Measurements from ENCODE around the gene DHRS2.
"Not testable (repeated sequence)": the region's sequence is repeated elsewhere in the genome, so short reads cannot be mapped to it uniquely, and the experiment has no call there.

The DHRS2 gene

DNA sequence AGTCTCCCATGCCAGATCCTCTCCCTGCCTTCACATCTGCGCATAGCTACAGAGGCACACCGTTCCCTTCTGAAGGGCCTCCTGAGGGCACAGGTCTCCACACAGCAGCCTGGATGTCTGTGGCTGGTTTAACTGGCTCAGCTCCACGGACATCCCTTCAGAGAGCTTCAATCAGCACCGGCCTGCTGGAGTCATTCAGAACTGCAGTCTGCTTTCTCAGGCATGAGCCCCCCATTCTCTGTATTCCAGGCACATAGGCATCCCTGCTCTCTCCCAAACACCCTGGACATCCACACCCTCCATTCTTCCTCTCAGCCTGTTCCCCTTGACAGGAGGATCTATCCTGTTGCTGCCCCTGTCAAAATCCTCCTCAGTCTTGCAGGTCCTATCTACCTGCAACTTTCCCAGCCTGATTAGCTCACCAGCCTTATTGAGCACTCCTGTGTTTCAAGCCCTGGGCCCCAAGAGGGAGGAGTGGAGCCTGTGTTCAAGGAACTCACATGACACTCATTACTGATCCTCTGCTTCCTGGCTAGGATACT, 2.9 kb upstream of the DHRS2 start:
- H3K4me3 ChIP-seq (ENCODE audit: extremely low read depth, insufficient read depth, low read length, poor library complexity, severe bottlenecking): no peak overlapping the region

DNA sequence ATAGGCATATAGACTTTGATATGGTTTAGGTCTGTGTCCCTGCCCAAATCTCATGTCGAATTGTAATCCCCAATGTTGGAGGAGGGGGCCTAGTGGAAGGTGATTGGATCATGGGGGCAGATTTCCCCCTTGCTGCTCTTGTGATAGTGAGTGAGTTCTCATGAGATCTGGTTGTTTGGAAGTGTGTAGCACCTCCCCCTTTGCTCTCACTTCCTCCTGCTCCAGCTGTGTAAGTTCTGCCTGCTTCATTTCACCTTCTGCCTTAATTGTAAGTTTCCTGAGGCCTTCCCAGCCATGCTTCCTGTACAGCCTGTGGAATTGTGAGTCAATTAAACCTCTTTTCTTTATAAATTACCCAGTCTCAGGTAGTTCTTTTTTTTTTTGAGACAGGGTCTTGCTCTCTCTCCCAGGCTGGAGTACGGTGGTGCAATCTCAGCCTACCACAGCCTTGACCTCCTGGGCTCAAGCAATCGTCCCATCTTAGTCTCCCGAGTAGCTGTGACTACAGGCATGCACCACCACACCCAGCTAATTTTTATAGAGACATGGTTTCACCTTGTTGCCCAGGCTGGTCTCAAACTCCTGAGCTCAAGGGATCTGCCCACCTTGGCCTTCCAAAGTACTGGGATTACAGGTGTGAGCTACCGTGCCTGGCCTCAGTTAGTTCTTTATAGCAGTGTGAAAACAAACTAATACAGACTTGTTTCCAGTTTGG, 1.3 kb upstream of the DHRS2 start:
- H3K4me3 ChIP-seq (ENCODE audit: extremely low read depth, insufficient read depth, low read length, poor library complexity, severe bottlenecking); H3K4me1 ChIP-seq (ENCODE audit: control insufficient read depth, insufficient read depth, low read length, poor library complexity, severe bottlenecking); H3K9me3 ChIP-seq (ENCODE audit: control insufficient read depth, low read length); H3K36me3 ChIP-seq (ENCODE audit: control insufficient read depth, insufficient read depth, low read length); H3K27ac ChIP-seq (ENCODE audit: low read depth, low read length, severe bottlenecking): not testable (repeated sequence)
- WGBS, 2 experiments (ENCODE audit: insufficient coverage in 2 of 2): 88 to 96% methylated on average over 4 of the region's 5 CpGs

More for the DNA sequence above, 2.9 kb upstream of the DHRS2 start:
- Histone ChIP-seq H3K36me3 (ENCODE audit: control insufficient read depth, insufficient read depth, low read length) (no peaks in the 10 kb centered on the region), H3K9me3 (ENCODE audit: control insufficient read depth, low read length) (no peaks in the 10 kb centered on the region), H3K4me1 (ENCODE audit: control insufficient read depth, insufficient read depth, low read length, poor library complexity, severe bottlenecking) (peaks cover 7% of the 10 kb centered on the region), H3K27ac (ENCODE audit: low read depth, low read length, severe bottlenecking) (no peak overlapping the region)
- WGBS, 2 experiments (ENCODE audit: insufficient coverage in 2 of 2): 70 to 86% methylated on average over 4 of the region's 4 CpGs

DNA sequence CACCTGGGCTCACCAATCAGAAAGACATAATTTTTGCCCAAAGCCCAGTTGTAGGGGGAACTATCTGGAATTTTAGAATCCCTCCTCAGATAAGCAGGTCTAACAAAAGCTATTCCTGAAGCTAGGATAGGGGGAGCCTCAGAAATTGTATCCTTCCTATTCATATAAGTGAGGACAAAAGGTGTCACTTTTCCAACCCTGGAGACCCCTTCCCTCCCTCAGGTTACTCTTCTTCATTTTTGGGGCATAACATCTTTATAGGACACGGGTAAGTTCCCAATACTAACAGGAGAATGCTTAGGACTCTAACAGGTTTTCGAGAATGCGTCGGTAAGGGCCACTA, 1.1 kb downstream of the DHRS2 start:
- H3K4me3 ChIP-seq (ENCODE audit: extremely low read depth, insufficient read depth, low read length, poor library complexity, severe bottlenecking); H3K4me1 ChIP-seq (ENCODE audit: control insufficient read depth, insufficient read depth, low read length, poor library complexity, severe bottlenecking); H3K27ac ChIP-seq (ENCODE audit: low read depth, low read length, severe bottlenecking); H3K36me3 ChIP-seq (ENCODE audit: control insufficient read depth, insufficient read depth, low read length); H3K9me3 ChIP-seq (ENCODE audit: control insufficient read depth, low read length): not testable (repeated sequence)
- 84% methylated on average over 4 of the region's 4 CpGs; no CpG with 5 or more reads in 1 of the 2 experiments for WGBS, 2 experiments (ENCODE audit: insufficient coverage in 2 of 2)

DNA sequence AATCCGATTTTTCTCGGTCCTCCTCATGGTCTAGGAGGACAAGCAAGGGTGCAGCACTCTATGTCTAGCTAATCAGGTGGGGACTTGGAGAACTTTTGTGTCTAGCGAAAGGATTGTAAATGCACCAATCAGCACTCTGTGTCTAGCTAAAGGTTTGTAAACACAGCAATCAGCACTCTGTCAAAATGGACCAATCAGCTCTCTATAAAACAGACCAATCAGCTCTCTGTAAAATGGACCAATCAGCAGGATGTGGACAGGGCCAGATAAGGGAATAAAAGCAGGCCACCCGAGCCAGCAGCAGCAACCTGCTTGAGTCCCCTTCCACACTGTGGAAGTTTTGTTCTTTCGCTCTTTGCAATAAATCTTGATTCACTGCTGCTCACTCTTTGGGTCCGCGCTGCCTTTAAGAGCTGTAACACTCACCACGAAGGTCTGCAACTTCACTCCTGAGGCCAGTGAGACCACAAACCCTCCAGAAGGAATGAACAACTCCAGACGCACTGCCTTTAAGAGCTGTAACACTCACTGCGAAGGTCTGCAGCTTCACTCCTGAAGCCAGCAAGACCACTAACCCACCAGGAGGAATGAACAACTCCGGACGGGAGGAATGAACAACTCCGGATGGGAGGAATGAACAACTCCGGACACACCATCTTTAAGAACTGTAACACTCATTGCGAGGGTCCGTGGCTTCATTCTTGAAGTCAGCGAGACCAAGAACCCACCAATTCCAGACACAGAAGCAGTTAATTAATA, 1.7 kb downstream of the DHRS2 start:
- H3K36me3 ChIP-seq (ENCODE audit: control insufficient read depth, insufficient read depth, low read length); H3K4me3 ChIP-seq (ENCODE audit: extremely low read depth, insufficient read depth, low read length, poor library complexity, severe bottlenecking); H3K9me3 ChIP-seq (ENCODE audit: control insufficient read depth, low read length); H3K27ac ChIP-seq (ENCODE audit: low read depth, low read length, severe bottlenecking); H3K4me1 ChIP-seq (ENCODE audit: control insufficient read depth, insufficient read depth, low read length, poor library complexity, severe bottlenecking): not testable (repeated sequence)
- WGBS, 2 experiments (ENCODE audit: insufficient coverage in 2 of 2): 88 to 93% methylated on average over 9 to 10 of the region's 17 CpGs

DNA sequence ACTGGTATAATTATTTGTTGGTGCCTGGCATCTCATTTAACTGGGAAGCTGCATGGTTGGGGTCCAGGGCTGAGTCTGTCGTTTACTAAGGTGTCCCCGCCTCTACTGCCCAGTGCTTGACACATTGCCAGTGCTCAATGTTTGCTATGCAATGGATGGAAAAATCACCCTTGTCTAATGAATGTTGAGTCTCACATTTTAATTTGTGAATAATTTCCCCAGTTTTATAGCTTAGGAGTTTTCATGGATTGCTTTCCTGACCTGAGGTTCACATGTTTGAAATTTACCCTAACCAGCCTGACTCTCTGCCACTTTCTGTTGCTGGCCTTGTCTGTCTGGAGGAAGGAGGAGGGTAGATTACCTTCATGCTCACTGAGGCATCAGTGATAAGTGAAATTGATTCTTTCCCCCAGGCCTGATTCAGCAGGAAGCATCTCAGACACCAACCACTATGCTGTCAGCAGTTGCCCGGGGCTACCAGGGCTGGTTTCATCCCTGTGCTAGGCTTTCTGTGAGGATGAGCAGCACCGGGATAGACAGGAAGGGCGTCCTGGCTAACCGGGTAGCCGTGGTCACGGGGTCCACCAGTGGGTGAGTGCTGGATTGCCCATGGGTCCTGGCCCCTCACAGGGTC, 2.4 kb downstream of the DHRS2 start:
- no peak overlapping the region for H3K4me3 ChIP-seq (ENCODE audit: extremely low read depth, insufficient read depth, low read length, poor library complexity, severe bottlenecking)
- WGBS, 2 experiments (ENCODE audit: insufficient coverage in 2 of 2): 92 to 97% methylated on average over 6 to 7 of the region's 8 CpGs
- no peaks in the 10 kb centered on the region for H3K36me3 ChIP-seq (ENCODE audit: control insufficient read depth, insufficient read depth, low read length)
- no peaks in the 10 kb centered on the region for H3K9me3 ChIP-seq (ENCODE audit: control insufficient read depth, low read length)
- no peaks in the 10 kb centered on the region for H3K4me1 ChIP-seq (ENCODE audit: control insufficient read depth, insufficient read depth, low read length, poor library complexity, severe bottlenecking)
- no peak overlapping the region for H3K27ac ChIP-seq (ENCODE audit: low read depth, low read length, severe bottlenecking)

DNA sequence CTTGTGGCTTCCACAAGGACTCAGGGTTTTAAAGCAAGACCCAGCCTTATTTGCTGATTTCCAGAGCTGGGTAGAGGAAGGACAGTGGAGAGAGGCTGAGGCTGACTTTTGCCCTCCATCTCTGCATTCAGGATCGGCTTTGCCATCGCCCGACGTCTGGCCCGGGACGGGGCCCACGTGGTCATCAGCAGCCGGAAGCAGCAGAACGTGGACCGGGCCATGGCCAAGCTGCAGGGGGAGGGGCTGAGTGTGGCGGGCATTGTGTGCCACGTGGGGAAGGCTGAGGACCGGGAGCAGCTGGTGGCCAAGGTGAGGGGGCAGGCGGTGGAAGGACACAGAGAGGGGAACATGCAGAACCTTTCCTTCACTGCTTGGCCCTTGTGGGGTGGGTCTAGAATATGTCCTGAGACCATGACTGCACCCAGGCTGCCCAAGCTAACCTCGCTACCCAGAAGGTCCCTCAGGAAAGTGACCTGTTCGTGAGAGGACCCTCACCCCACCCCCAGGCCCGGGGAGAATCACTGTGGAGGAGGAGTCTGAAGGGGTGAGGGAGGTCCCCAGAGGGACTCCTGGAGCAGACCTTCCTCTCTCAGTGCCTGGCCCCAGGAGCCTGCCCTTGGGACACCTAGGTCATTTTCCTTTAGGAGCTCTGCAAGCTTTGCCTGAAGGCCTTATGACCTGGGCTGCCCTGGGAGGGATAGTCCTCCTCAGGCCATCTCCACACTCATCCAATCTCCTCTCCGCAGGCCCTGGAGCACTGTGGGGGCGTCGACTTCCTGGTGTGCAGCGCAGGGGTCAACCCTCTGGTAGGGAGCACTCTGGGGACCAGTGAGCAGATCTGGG, 3.1 kb downstream of the DHRS2 start:
- Histone ChIP-seq H3K4me3 (ENCODE audit: extremely low read depth, insufficient read depth, low read length, poor library complexity, severe bottlenecking) (no peak overlapping the region), H3K27ac (ENCODE audit: low read depth, low read length, severe bottlenecking) (no peak overlapping the region), H3K4me1 (ENCODE audit: control insufficient read depth, insufficient read depth, low read length, poor library complexity, severe bottlenecking) (no peaks in the 10 kb centered on the region), H3K36me3 (ENCODE audit: control insufficient read depth, insufficient read depth, low read length) (no peaks in the 10 kb centered on the region), H3K9me3 (ENCODE audit: control insufficient read depth, low read length) (no peaks in the 10 kb centered on the region)
- 99% methylated on average over 14 to 15 of the region's 21 CpGs for WGBS, 2 experiments (ENCODE audit: insufficient coverage in 2 of 2)

DNA sequence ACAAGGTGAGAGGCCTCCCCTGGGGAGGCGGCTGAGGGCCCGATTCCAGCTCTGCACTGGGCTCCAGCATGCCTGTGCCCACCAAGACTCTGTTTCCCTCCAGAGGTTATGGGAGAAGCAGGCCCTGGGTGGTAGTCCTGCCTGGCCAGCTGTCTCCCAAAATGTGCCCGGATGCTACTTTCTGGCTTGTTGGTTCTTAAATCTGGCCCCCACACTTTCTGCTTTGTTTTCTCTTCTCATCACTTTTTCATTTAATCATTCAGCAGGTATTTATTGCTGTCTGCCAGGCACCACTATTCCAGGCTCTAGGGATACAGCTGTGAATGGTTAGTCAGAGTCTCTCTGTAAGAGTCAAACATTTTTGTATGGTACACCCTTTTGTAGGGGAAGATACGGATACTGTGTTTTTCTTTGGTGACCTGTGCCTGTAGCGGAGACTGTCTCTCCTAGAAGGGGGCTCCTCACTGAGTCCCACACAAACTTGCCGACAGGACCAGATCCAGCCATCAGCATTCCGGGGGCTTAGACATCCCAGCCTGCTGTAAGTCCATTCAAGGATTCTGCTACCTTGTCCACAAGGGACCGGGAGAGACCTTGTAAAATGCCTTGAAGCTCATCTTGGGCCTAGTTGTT, 3.8 kb downstream of the DHRS2 start:
- no peak overlapping the region for H3K4me3 ChIP-seq (ENCODE audit: extremely low read depth, insufficient read depth, low read length, poor library complexity, severe bottlenecking)
- no peaks in the 10 kb centered on the region for H3K36me3 ChIP-seq (ENCODE audit: control insufficient read depth, insufficient read depth, low read length)
- H3K9me3 ChIP-seq (ENCODE audit: control insufficient read depth, low read length): no peaks in the 10 kb centered on the region
- no peak overlapping the region for H3K27ac ChIP-seq (ENCODE audit: low read depth, low read length, severe bottlenecking)
- WGBS, 2 experiments (ENCODE audit: insufficient coverage in 2 of 2): 87 to 92% methylated on average over 7 to 8 of the region's 8 CpGs
- no peaks in the 10 kb centered on the region for H3K4me1 ChIP-seq (ENCODE audit: control insufficient read depth, insufficient read depth, low read length, poor library complexity, severe bottlenecking)

DNA sequence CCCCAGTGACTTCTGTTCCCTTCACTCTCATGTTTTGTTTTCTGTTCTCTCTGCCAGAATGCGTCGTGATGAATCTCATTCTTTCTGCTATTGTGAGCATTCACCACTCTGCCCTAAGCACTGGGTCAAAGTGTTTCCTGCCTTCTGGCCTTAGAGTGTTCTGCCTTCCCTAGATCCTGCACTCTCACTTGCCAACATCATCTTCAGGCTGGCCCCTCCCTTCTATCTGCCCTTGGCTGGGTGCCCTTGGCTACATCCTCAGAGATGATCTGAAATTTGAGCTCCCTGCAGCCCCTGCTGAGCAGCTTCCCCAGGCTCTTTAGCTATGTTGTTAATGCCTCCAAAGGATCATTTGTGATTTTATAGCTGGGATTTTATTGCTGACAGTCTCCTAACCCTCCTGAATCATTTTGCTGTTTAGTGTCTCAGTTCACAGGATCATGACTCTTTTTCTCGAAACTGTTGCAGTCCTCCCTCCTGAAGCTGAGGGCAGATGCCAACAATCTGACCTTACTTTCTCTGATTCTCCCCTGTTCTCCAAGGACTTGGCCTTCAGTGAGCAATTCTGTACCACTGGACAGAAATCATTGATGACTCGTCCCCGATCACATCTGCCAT, 4.5 kb downstream of the DHRS2 start:
- Histone ChIP-seq H3K36me3 (ENCODE audit: control insufficient read depth, insufficient read depth, low read length) (no peaks in the 10 kb centered on the region), H3K27ac (ENCODE audit: low read depth, low read length, severe bottlenecking) (no peak overlapping the region), H3K4me1 (ENCODE audit: control insufficient read depth, insufficient read depth, low read length, poor library complexity, severe bottlenecking) (no peaks in the 10 kb centered on the region), H3K4me3 (ENCODE audit: extremely low read depth, insufficient read depth, low read length, poor library complexity, severe bottlenecking) (no peak overlapping the region), H3K9me3 (ENCODE audit: control insufficient read depth, low read length) (no peaks in the 10 kb centered on the region)
- WGBS, 2 experiments (ENCODE audit: insufficient coverage in 2 of 2): 72 to 78% methylated on average over 3 to 5 of the region's 5 CpGs

DNA sequence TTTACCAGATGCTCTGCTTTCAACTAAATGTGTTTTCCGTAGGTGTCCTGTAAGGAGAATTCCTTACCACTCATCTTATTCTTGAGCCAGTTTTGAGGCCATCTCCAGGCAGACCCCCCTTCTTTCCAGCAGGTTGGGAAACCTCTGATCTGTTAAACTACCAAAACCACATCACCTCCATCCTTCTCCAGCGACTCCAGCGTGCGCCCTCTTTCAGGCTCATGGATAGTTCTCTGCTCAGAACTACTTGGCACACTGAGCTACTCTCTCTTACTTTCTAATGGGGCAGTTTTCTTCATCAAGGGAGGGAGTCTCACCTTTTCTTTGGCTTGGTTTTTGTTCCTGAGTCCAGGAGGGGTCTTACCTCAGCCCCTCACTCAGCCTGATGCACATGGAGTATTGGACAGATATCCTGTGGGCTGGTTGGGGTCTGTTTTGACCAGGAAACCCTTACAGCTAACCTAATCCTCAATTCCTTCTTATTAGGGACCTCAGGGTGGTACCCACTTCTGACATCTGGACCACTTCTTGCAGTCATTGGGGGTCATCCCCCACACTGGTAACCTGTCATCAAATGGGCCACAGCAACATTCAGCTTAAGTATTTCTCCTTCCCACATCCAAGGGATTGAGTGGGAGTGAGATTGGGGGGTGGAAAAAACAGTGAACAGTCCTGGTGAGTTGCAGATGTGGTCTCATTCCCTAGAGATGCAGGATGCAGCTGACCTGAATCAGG, 5.2 kb downstream of the DHRS2 start:
- no peaks in the 10 kb centered on the region for H3K36me3 ChIP-seq (ENCODE audit: control insufficient read depth, insufficient read depth, low read length)
- H3K4me1 ChIP-seq (ENCODE audit: control insufficient read depth, insufficient read depth, low read length, poor library complexity, severe bottlenecking): no peaks in the 10 kb centered on the region
- H3K4me3 ChIP-seq (ENCODE audit: extremely low read depth, insufficient read depth, low read length, poor library complexity, severe bottlenecking): no peak overlapping the region
- 95 to 100% methylated on average over 1 to 4 of the region's 4 CpGs for WGBS, 2 experiments (ENCODE audit: insufficient coverage in 2 of 2)
- H3K27ac ChIP-seq (ENCODE audit: low read depth, low read length, severe bottlenecking): no peak overlapping the region
- H3K9me3 ChIP-seq (ENCODE audit: control insufficient read depth, low read length): no peaks in the 10 kb centered on the region

Measured in mesodermal cell (in vitro differentiated cells).